Urinary bladder (tissue), 4 donors: ENCODE results near the gene POU2F2. TPM values are rescaled to one million over a fixed set of nuclear protein-coding genes. Genes with fewer than 3 reads are reported as not detected.

ENCODE experiments used
- DNase-seq: peaks from one replicate; pipeline ENCODE4 v3.0.0-alpha.2; 2015; ENCODE audit errors: extremely low spot score
- H3K27ac ChIP-seq: one replicate; pipeline ENCODE4 v1.5.1; 2013; ENCODE audit warnings: low read depth, mild to moderate bottlenecking, moderate library complexity
- H3K36me3 ChIP-seq: one replicate; pipeline ENCODE4 v1.6.1; 2013; ENCODE audit warnings: mild to moderate bottlenecking, moderate library complexity; ENCODE audit not compliant: insufficient read depth
- H3K4me1 ChIP-seq: one replicate; pipeline ENCODE4 v1.6.1; 2013; ENCODE audit warnings: mild to moderate bottlenecking, moderate library complexity; ENCODE audit not compliant: insufficient read depth
- H3K4me3 ChIP-seq: one replicate; pipeline ENCODE4 v1.5.1; 2013; ENCODE audit warnings: low read depth, low read length
- WGBS: extraction: QIAGEN DNeasy Blood & Tissue Kit; methylation state at CpG from one replicate; pipeline ENCODE4 v1.1.7; 2013; 5-methylcytosine and 5-hydroxymethylcytosine counted together
- polyA plus RNA-seq: library from polyadenylated mRNA; stranded (reverse); fragments of 200-250 nt; gene quantifications from one replicate; pipeline ENCODE4 v1.2.3, GENCODE V29; 2013
- total RNA-seq: library from RNA; depleted of rRNA; stranded (reverse); fragments of >200 nt; gene quantifications from one replicate; pipeline ENCODE4 v1.2.3, GENCODE V29; 2014
- donor health status: healthy with polysubstance abuse.
- donor health status: healthy.

Gene POU2F2
- total and polyA plus RNA-seq, 2 donors = 0.95 to 4.4 TPM

DNA sequence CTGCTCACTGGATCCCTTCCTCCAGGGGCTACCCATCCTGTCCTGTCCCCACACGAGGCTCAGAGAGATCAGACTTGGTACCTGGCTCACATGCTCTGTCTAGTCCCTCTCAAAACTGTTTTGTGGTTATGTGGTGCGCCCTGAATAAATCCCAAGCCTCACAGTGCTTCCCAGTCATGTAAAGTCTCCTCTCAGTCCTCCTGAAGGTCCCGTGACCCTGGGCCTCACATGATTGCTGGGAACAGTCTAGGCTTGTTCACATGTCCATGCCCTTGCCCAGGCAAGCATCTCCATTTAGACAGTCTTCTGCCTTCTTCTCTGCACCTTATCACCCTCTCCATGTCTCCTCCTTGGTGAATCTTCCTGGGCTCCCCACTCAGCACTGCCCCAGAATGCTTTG, 36.0 kb upstream of the POU2F2 start:
- Histone ChIP-seq H3K4me1 (no peaks in the 10 kb centered on the region), H3K36me3 (no peaks in the 10 kb centered on the region), H3K4me3 (no peak overlapping the region), H3K27ac (no peak overlapping the region)
- no peak for DNase-seq
- 69% methylated on average over 3 of the region's 3 CpGs for WGBS

DNA sequence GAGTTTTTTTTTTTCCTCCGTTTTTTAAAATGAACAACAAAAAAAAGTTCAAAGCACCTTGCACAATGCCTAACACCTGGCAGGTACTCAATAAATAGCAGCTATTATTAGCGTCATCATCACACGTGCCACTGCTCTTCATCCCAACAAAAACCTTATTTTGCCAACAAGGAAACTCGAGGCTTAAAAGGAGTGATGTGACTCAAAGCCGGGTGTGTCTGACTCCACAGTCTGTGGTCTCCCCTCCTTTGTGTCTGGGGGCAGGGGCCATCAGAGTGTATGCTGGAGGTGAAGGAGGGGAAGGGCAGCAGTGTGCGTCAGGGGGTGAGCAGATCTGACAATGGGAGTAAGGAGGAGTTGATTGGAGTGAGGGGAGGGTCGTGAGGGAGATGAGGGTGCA, 34.1 kb upstream of the POU2F2 start:
- H3K4me1 ChIP-seq = no peaks in the 10 kb centered on the region
- no peak overlapping the region for H3K4me3 ChIP-seq
- no peak overlapping the region for H3K27ac ChIP-seq
- no peaks in the 10 kb centered on the region for H3K36me3 ChIP-seq
- 57% methylated on average over 7 of the region's 7 CpGs for WGBS
- DNase-seq = no peak

DNA sequence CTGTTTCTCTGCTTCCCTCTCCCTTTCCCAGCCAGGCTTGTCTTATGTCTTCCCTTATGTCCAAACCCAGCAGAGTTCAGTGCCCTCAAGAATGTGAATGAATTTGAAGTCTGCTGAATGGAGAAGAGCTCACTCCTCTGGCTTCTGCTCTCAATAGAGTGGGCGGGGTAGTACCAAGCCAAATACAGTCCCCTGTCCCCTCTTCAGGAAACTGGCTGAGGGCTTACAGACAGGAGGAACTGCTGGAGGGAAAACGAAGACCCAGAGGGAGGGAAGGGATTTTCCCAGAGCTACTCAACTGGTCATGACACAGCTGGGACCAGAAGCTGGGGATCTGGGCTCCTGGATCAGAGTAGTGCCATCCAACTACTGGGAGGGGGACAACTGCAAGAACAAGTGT, 32.9 kb upstream of the POU2F2 start:
- Histone ChIP-seq H3K4me1 (no peaks in the 10 kb centered on the region), H3K27ac (no peak overlapping the region), H3K36me3 (no peaks in the 10 kb centered on the region), H3K4me3 (no peak overlapping the region)
- no peak for DNase-seq
- 38% methylated on average over 2 of the region's 2 CpGs for WGBS

DNA sequence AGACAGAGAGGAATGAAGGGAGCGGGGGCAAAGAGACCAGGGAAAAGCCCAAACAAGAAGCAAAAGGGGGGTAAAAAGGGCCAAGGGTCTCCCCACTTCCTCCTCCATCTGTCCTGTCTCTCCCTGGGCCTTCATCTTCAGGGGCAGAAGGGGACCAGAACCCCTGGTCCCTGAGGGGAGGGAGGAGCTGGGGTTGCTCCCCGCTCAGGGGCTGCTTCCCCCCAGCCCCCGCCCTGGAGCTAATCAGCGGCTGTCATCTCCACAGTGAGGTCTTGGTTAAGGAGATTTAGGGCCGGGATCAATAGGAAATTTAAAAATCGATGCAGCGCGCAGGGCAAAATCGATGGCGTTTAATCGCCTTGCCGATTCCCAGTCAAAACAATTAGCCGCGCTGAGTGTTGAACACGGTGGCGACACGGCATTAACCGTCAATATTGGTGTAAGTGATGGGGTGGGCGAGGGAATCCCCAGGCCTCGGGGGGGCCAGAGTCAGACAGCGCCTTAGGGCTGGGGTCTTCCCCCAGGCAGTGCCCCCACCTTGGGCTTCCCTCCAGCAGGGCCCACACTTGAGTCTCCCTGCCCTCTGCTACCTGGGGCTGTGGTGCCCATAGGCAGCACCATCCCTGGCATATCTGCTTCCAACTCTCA, 29.5 kb upstream of the POU2F2 start:
- WGBS = 81% methylated on average over 21 of the region's 21 CpGs
- H3K4me3 ChIP-seq = no peak overlapping the region
- no peaks in the 10 kb centered on the region for H3K4me1 ChIP-seq
- DNase-seq = no peak
- H3K27ac ChIP-seq = no peak overlapping the region
- no peaks in the 10 kb centered on the region for H3K36me3 ChIP-seq

DNA sequence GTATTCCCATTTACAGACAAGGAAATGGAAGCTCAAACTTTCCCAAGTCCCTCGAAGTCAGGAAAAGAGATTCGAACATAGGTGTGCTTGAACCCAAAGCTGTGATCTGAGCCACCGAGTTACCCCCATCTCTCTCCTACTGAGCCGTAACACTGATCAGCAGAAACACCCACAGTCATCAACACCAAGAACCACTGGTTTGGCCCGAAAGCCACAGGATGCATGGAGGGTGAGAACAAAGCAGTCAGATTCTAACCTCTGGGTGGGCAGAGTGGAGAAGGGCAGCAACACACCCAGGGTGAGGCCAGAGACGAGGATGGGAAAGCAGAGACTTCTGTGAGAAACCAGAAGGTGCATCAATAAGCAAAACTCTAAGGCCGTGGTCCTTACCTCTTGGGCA, 27.7 kb upstream of the POU2F2 start:
- Histone ChIP-seq H3K36me3 (no peaks in the 10 kb centered on the region), H3K4me3 (no peak overlapping the region), H3K4me1 (no peaks in the 10 kb centered on the region), H3K27ac (no peak overlapping the region)
- 71% methylated on average over 7 of the region's 7 CpGs for WGBS
- no peak for DNase-seq

DNA sequence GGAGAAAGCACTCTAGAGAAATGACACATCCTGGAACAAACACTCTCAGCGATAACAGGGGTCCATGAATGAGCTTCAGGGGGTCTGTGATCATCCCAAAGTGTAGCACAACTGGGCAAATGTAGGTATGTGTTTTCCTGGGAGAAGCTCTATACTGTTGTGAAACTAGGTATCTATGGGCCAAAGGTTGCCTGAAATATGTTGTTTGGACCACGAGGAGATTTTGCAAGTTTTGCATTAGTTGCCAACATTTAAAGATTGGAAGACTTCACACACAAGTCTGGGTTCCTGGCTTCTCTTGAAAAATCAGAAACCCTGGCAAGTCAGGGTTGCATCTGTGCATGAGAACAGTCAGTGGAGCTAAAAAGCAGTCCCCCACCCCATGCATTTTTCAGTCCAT, 26.7 kb upstream of the POU2F2 start:
- WGBS = 58% methylated on average over 2 of the region's 2 CpGs
- no peak overlapping the region for H3K4me3 ChIP-seq
- no peaks in the 10 kb centered on the region for H3K36me3 ChIP-seq
- no peak for DNase-seq
- no peak overlapping the region for H3K27ac ChIP-seq
- no peaks in the 10 kb centered on the region for H3K4me1 ChIP-seq

DNA sequence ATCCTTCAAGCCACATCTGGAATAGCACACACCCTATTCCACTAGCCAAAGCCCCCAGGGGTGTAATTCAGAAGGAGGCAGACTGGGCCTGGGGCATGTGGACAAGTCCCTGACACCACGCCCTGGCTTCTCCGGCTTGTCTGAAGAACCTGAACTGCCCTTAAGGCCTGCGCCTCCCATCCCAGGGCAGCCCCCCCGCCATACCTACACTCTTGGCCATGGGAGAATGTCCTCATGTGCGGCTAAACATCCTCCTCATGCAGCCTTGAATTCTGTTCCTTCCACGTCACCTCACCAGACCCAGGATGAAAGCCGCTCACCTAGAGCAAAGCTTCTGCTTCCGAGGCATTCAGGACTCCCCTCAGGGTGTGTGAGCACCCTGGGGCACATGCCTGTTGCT, 24.3 kb upstream of the POU2F2 start:
- no peaks in the 10 kb centered on the region for H3K36me3 ChIP-seq
- no peaks in the 10 kb centered on the region for H3K4me1 ChIP-seq
- 86% methylated on average over 8 of the region's 8 CpGs for WGBS
- H3K4me3 ChIP-seq = no peak overlapping the region
- no peak overlapping the region for H3K27ac ChIP-seq
- DNase-seq = no peak

DNA sequence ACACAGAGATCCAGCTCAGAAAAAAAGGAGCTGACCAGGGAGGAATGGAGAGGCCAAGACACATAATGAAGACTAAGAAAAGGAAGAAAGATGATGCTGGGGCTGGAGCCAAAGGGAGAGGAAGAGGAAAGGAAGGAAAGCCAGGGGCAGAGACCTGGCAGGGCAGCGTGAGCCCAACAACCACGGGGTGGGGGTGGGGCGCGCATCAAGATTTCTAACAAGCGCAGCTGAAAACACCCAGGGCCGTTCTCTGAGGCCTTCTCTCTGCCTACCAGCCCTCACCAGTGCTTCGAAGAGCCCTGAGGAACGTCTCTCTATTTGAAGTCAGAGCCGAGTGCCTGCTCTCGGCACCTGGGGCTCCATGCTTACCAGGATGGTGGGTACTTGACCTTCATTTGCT, 23.6 kb upstream of the POU2F2 start:
- H3K27ac ChIP-seq = no peak overlapping the region
- no peaks in the 10 kb centered on the region for H3K36me3 ChIP-seq

DNA sequence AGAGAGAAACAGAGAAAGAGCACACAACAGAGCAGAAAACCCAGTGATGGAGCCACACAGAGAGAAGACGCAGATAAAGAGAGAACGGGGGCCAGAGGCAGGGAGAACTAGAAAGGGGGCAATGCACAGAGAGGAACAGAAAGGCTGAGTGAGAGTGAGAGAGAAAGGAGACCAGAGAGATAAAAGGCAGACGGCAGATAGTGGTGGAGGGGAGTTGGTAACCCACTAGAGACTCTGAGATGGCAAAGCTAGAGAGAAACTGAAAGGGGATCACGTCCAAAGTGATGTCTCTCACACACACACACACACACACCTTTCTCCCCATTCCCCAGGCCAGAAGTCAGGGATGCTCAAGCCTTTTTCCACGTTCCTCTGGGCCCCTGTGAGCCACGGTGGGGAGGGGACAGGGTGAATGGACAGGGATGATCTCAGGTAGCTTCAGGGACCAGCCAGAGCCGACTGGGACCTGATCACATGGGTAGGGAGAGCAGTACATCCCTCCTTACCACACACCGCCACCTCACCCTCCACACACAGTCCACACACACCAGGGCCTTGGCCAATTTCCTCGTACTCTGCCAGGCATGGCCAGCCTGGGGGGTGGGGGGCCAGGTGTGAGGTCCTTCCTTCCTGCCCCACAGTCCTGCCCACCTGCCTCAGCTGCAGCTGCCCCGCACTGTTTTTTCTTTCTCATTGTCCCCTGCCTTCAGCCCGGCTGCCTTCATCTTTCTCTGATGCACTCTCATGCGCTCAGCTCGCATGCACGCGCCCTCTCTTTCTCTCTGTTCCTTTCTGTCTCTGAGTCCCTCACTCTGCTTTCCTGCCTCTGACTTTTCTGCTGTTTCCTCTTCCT, 22.5 kb upstream of the POU2F2 start:
- Histone ChIP-seq H3K36me3 (no peaks in the 10 kb centered on the region), H3K27ac (no peak overlapping the region), H3K4me3 (no peak overlapping the region), H3K4me1 (no peaks in the 10 kb centered on the region)
- 42% methylated on average over 15 of the region's 15 CpGs for WGBS
- no peak for DNase-seq

More for the DNA sequence above, 23.6 kb upstream of the POU2F2 start:
- Histone ChIP-seq H3K4me1 (no peaks in the 10 kb centered on the region), H3K4me3 (no peak overlapping the region)
- 35% methylated on average over 10 of the region's 10 CpGs for WGBS
- DNase-seq = no peak

DNA sequence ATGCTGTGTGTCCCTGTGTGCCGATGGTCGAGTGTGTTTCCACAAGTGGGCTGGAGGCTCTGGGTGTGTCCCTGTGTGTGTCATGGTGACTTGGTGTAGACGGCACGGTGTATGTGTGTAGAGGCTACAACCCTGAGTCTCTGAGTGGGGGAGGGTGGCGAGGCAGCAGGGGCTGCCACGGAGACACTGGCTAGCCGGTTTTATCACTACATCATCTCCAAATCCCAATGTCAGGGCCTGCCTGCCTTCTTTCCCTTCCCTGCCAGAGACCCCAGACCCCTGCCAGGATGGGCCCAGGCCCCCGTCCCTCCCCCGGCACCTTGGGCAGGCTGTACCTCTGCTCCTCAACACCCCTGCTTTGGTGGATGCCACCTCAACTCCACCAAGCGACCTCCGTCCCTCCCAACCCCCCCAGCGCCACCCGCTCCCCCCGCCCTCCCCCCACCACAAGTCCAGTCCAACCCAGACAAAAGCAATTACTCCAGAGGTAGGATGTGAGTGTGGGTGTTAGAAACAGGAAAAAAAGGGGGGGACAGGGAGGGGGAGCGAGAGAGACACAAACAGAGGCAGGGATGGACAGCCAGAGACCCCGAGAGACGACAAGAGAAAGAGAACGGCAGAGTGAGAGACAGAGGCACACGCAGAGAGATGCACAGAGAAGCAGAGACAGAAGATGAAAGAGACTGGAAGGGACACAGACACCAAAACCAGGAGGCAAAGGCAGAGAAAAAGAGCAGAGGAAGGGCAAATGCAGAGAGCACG, 21.6 kb upstream of the POU2F2 start:
- Histone ChIP-seq H3K27ac (no peak overlapping the region), H3K36me3 (no peaks in the 10 kb centered on the region), H3K4me3 (no peak overlapping the region), H3K4me1 (no peaks in the 10 kb centered on the region)
- 36% methylated on average over 20 of the region's 20 CpGs for WGBS
- DNase-seq = no peak

DNA sequence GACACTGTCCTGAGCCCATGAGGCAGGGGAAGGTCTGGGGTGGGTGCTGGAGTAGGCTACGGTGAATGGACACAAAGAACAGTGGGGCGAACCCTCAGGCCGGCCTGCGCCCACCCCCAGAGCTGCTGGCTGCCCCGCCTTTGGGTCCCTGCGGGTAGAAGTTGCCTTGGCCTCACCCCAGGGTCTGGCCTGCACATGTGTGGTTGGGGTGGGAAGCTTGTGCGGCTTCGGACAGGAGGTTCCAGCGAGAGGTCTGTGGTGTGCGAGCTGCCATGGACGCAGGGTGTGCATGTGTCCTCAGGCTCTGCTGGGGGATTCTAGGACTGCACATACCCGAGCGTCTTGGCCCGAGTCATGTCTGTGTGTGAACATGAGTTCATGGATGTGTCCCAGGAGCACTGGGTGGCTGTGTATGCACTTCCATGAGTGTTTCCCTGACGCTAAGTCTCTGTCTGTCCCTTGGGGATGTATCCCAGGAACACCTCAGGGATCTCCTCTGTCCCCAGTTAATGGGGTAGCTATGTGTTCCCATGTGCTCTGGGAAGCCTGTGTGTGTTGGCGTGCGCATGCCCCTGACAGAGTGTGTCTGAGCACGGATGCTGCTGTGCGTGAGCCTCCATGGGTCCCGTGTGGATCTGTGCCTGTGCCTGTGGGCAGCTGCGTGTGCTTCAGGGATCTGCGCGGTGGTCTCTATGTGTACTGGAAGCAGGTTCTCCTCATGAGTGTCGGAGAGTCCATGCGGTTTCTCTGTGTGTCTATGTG, 20.8 kb upstream of the POU2F2 start:
- 87% methylated on average over 25 of the region's 25 CpGs for WGBS
- Histone ChIP-seq H3K4me1 (no peaks in the 10 kb centered on the region), H3K36me3 (no peaks in the 10 kb centered on the region), H3K27ac (no peak overlapping the region), H3K4me3 (no peak overlapping the region)
- no peak for DNase-seq

DNA sequence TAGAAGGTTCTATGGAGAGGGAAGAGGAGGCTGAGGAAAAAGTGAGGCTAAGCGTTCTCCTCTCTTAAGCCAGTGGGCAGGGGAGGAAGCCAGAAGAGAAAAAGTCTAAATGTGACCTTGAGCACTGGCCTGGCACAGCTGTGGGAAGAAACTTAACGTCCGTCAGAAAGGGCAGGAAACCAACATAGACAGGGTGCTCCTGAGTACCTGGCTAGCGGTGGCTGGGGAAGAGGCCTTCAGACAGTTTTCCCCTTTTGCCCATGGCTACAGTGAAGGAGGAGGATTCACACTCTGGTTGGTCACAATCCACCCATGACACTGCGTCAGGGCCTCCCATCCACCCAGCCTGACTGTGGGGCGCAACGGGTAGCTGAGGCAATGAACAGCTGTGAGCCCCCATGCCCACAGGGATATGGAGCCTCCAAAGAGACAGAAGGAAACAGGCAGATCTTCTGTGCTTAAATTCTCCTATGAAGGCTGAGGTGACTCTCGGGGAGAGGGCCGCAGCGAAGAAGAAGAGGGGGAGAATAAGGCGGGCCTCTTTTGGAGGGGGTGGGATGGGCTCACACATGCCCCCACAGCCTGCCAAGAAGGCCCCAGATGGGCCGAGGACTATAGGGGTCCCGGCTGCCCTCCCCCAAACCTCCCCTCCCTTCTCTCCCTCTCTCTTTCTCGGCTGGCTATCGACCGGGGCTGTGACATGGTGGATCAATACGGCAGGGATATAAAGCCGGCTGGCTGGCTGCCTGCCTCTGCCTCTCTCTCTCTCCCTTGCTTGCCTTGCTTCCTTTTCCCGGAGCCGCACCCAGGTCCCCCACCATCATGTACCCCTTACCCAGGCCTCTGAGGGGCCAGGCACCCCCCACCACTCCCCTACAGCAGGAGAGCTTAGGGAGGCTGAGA, 19.8 kb upstream of the POU2F2 start:
- Histone ChIP-seq H3K4me1 (no peaks in the 10 kb centered on the region), H3K27ac (no peak overlapping the region), H3K4me3 (no peak overlapping the region), H3K36me3 (no peaks in the 10 kb centered on the region)
- no peak for DNase-seq
- 50% methylated on average over 20 of the region's 20 CpGs for WGBS
